Keratinocyte (primary cell): ENCODE measurements around the gene PAPPA2. TPM values are rescaled to one million over a fixed set of nuclear protein-coding genes. Genes with fewer than 3 reads are reported as not detected.

Experiments used
- DNase-seq: peaks from one replicate; pipeline ENCODE4 v3.0.0-alpha.2; 2011; ENCODE audit warnings: low read depth, missing footprints, low spot score
- FAIRE-seq: peaks from 2 replicates; lab custom pipeline; 2011; peaks lifted over from hg19 to GRCh38; lab: Jason Lieb, UNC
- H2AFZ ChIP-seq: 2 replicates; pipeline ENCODE4 v1.6.0; 2012; ENCODE audit warnings: low read length, control low read depth, inconsistent platforms; ENCODE audit not compliant: control insufficient read depth
- H3K27ac ChIP-seq: 2 replicates; pipeline ENCODE4 v1.5.1; 2011; ENCODE audit warnings: low read length; ENCODE audit not compliant: control insufficient read depth, insufficient read depth
- H3K27me3 ChIP-seq: 3 replicates; pipeline ENCODE4 v1.6.0; 2011; ENCODE audit warnings: low read length; ENCODE audit not compliant: control insufficient read depth, insufficient read depth; ENCODE audit errors: extremely low read depth
- H3K36me3 ChIP-seq, 2 experiments: 2 replicates in 1 of 2; 3 replicates in 1 of 2; pipeline ENCODE4 v1.5.1; 2011; ENCODE audit warnings: low read length in 2 of 2, mild to moderate bottlenecking in 1 of 2; ENCODE audit not compliant: control insufficient read depth in 2 of 2, insufficient read depth in 2 of 2; ENCODE audit errors: extremely low read depth in 1 of 2
- H3K4me1 ChIP-seq: 3 replicates; pipeline ENCODE4 v1.5.1; 2011; ENCODE audit warnings: low read length; ENCODE audit not compliant: control insufficient read depth, insufficient read depth; ENCODE audit errors: extremely low read depth
- H3K4me2 ChIP-seq: 3 replicates; pipeline ENCODE4 v1.6.0; 2011; ENCODE audit warnings: low read depth, low read length; ENCODE audit not compliant: control insufficient read depth, insufficient read depth; ENCODE audit errors: extremely low read depth
- H3K4me3 ChIP-seq, 3 experiments: fragments of 200-600 bp in 1 of 3; sonication (generic) in 1 of 3; 2 replicates in 2 of 3; 3 replicates in 1 of 3; pipeline ENCODE4 v1.5.1; 2011 to 2016; ENCODE audit warnings: low read length in 3 of 3, mild to moderate bottlenecking in 3 of 3, control low read depth in 2 of 3, inconsistent platforms in 1 of 3, low read depth in 1 of 3, mixed read lengths in 1 of 3, mixed run types in 1 of 3, moderate library complexity in 1 of 3; ENCODE audit not compliant: control insufficient read depth in 2 of 3, insufficient read depth in 2 of 3; ENCODE audit errors: extremely low read depth in 1 of 3
- H3K79me2 ChIP-seq: 2 replicates; pipeline ENCODE4 v1.6.0; 2012; ENCODE audit warnings: low read length; ENCODE audit not compliant: control insufficient read depth, insufficient read depth
- H3K9ac ChIP-seq: 3 replicates; pipeline ENCODE4 v1.6.0; 2011; ENCODE audit warnings: low read length; ENCODE audit not compliant: control insufficient read depth, insufficient read depth; ENCODE audit errors: extremely low read depth
- H3K9me1 ChIP-seq: 3 replicates; pipeline ENCODE4 v1.6.0; 2011; ENCODE audit warnings: low read length; ENCODE audit not compliant: control insufficient read depth, insufficient read depth; ENCODE audit errors: extremely low read depth
- H3K9me3 ChIP-seq: 2 replicates; pipeline ENCODE4 v1.5.1; 2012; ENCODE audit warnings: low read depth, low read length; ENCODE audit not compliant: control insufficient read depth
- H4K20me1 ChIP-seq: 3 replicates; pipeline ENCODE4 v1.6.0; 2011; ENCODE audit warnings: low read length; ENCODE audit not compliant: control insufficient read depth, insufficient read depth; ENCODE audit errors: extremely low read depth
- EZH2 ChIP-seq: IDR thresholded peaks from one replicate; pipeline ENCODE4 v1.6.1; 2012; ENCODE audit warnings: inconsistent platforms, mild to moderate bottlenecking, low read length, moderate library complexity
- dilution Hi-C: fragments of 300-500 bp; cut with MboI; formaldehyde crosslinking; loops from one replicate; pipeline ENCODE4 v1.7.0; 2020; ENCODE audit warnings: low sequenced_read_pairs; ENCODE audit not compliant: extremely low pct_ligation_motif_present
- polyA plus RNA-seq, 5 experiments: library from polyadenylated mRNA; depleted of rRNA in 3 of 5; stranded (reverse) in 3 of 5; stranded (forward) in 1 of 5; unstranded in 1 of 5; fragments of >200 nt; gene quantifications; 1 replicate in 1 of 5; 2 replicates in 3 of 5; 3 replicates in 1 of 5; pipeline versions ENCODE4 v1.2.1 to v1.2.3, GENCODE V29; 2011 to 2012; ENCODE audit warnings: missing spikeins in 2 of 5, low read depth in 1 of 5, low replicate concordance in 1 of 5
- TF ChIP-seq, protein P1 (sequence below), 3 experiments: IDR thresholded peaks in 1 of 3; conservative IDR thresholded peaks in 1 of 3; optimal IDR thresholded peaks in 1 of 3; 2 replicates in 2 of 3; 3 replicates in 1 of 3; pipeline versions ENCODE3 to v1.5.1; 2011; ENCODE audit warnings: low read length in 3 of 3, mild to moderate bottlenecking in 3 of 3, moderate library complexity in 2 of 3, control low read depth in 1 of 3, inconsistent platforms in 1 of 3; ENCODE audit not compliant: insufficient read depth in 2 of 3; ENCODE audit errors: extremely low read depth in 1 of 3

PAPPA2 gene
- polyA plus RNA-seq, 1 donor (not counting 4 experiments of a cell fraction or from before 2014, with no cell fraction given): 0.07 TPM

DNA sequence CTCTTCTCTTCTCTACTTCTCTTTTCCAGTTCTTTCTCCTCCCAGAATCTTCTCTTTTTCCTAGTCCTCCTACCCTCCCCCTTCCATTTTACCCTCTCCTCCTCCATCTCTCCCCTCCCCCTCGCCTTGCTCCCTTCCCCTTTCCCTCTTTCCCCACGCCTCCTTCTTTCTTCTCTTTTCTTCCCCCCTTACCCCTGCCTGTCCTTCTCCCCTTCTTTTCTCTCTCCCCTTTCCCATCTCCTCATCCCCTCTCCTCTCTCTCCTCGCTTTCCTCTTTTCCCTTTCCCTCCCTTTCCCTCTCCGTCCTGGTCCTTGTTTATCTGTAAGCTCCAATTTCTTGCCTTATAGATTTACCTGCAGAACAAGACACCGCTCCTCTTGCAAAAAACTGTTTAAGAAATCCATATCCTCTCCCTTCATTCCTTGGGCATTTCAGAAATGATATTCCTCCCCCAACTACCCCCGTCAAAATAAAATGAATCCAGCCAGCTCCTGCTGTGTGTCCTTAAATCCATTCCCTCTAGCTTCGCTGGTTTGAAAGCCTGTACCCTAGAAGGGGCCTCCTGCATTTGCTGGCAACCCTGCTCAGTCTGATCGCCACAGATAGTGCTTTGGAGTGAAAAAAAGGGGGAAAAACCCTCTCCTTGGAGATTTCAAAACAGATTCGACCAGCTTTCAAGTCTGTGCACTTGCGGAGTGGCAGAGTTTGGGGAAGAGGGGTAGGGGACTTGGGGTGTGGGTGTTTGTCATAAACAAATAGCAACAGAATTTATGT, 89.4 kb downstream of the PAPPA2 start:
- H4K20me1 ChIP-seq: no peaks in the 10 kb centered on the region
- no peaks in the 10 kb centered on the region for H3K79me2 ChIP-seq
- H3K27ac ChIP-seq: no peak overlapping the region
- peaks cover 25% of the 10 kb centered on the region for H3K27me3 ChIP-seq
- H3K4me3 ChIP-seq: no peak overlapping the region
- no peaks in the 10 kb centered on the region for H3K9me1 ChIP-seq
- FAIRE-seq (no peak), DNase-seq (no peak)
- dilution Hi-C loops: no loop called here
- no peaks in the 10 kb centered on the region for H3K9me3 ChIP-seq
- H3K4me1 ChIP-seq: no peaks in the 10 kb centered on the region
- TF ChIP-seq, protein P1, sequence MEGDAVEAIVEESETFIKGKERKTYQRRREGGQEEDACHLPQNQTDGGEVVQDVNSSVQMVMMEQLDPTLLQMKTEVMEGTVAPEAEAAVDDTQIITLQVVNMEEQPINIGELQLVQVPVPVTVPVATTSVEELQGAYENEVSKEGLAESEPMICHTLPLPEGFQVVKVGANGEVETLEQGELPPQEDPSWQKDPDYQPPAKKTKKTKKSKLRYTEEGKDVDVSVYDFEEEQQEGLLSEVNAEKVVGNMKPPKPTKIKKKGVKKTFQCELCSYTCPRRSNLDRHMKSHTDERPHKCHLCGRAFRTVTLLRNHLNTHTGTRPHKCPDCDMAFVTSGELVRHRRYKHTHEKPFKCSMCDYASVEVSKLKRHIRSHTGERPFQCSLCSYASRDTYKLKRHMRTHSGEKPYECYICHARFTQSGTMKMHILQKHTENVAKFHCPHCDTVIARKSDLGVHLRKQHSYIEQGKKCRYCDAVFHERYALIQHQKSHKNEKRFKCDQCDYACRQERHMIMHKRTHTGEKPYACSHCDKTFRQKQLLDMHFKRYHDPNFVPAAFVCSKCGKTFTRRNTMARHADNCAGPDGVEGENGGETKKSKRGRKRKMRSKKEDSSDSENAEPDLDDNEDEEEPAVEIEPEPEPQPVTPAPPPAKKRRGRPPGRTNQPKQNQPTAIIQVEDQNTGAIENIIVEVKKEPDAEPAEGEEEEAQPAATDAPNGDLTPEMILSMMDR (optimal IDR thresholded peaks at IDR 0.05 in 1 of 3, IDR thresholded peaks at IDR 0.05 in 1 of 3, conservative IDR thresholded peaks at IDR 0.05 in 1 of 3; ENCODE audit: extremely low read depth in 1 of 3, insufficient read depth in 2 of 3, low read length in 3 of 3): no peak
- TF ChIP-seq EZH2: peak; percentile 30
- H3K4me2 ChIP-seq: no peak overlapping the region
- no peaks in the 10 kb centered on the region for H3K36me3 ChIP-seq
- H3K9ac ChIP-seq: no peak overlapping the region
- H2AFZ ChIP-seq: no peak overlapping the region

DNA sequence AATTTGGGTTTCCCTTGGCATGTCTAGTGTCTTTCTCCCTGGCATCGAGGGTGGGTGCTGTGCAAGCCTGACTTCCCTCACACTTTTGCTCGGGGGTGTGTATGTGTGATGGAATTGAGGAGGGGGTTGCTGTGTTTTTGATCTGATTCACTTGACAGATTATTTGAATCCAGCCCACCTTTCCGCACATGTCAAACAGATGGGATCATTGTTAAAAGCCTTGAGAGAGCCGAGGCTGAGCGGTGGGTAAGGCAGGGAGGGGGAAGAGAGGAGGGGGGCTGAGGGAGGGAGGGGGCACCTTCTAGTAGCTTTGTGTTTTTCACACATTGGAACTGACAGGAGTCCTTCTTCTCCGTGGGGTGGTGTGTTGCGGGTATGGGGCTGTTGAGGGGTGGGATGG, 90.0 kb downstream of the PAPPA2 start:
- no peak for TF ChIP-seq EZH2
- TF ChIP-seq, protein P1 (optimal IDR thresholded peaks at IDR 0.05 in 1 of 3, IDR thresholded peaks at IDR 0.05 in 1 of 3, conservative IDR thresholded peaks at IDR 0.05 in 1 of 3; ENCODE audit: extremely low read depth in 1 of 3, insufficient read depth in 2 of 3, low read length in 3 of 3): no peak
- Histone ChIP-seq H3K27ac (no peak overlapping the region), H3K36me3 (no peaks in the 10 kb centered on the region), H3K27me3 (peaks cover 26% of the 10 kb centered on the region), H3K9ac (no peak overlapping the region), H3K4me3 (no peak overlapping the region), H3K79me2 (no peaks in the 10 kb centered on the region), H3K9me3 (no peaks in the 10 kb centered on the region), H3K9me1 (no peaks in the 10 kb centered on the region), H4K20me1 (no peaks in the 10 kb centered on the region), H3K4me2 (no peak overlapping the region), H2AFZ (no peak overlapping the region), H3K4me1 (no peaks in the 10 kb centered on the region)
- dilution Hi-C loops: no loop called here
- no peak for DNase-seq
- no peak for FAIRE-seq
